ENCODE measurements around the gene TLR7. TPM values are rescaled to one million over a fixed set of nuclear protein-coding genes. Genes with fewer than 3 reads are reported as not detected.

TLR7 gene
- total RNA-seq, 1 experiment from 2014 or later: 0.86 TPM

- no peaks in the 10 kb centered on the region for H3K36me3 ChIP-seq (ENCODE audit: insufficient read depth, low read length)
- no peak overlapping the region for H2AFZ ChIP-seq (ENCODE audit: low read length)
- H3K9me3 ChIP-seq (ENCODE audit: low read length): no peaks in the 10 kb centered on the region
- no peaks in the 10 kb centered on the region for H3K79me2 ChIP-seq (ENCODE audit: low read length)
- no peak overlapping the region for H3K9ac ChIP-seq (ENCODE audit: low read length)
- H3K27ac ChIP-seq (ENCODE audit: low read length): no peak overlapping the region
- H3K4me2 ChIP-seq (ENCODE audit: low read depth, low read length, poor library complexity, severe bottlenecking): no peak overlapping the region
- DNase-seq: no peak
- H3K9me2 ChIP-seq (replicated peaks; ENCODE audit: insufficient read depth, low read length): no peaks in the 10 kb centered on the region
- H3K4me3 ChIP-seq (ENCODE audit: low read length): no peak overlapping the region
- 0 out of 2 replicates have a peak, but pooled peaks cover 3% of the 10 kb centered on the region for H3K4me1 ChIP-seq (ENCODE audit: low read length)
- no peaks in the 10 kb centered on the region for H4K20me1 ChIP-seq (ENCODE audit: insufficient read depth, low read depth, low read length)
- no peaks in the 10 kb centered on the region for H3K27me3 ChIP-seq (ENCODE audit: low read length)
Observed at GRCh38 chrX:12878536-12878935, 11.7 kb downstream of the TLR7 start.

GRCh38 chrX:12881914-12882313 lies 15.0 kb downstream of the TLR7 start:
- no peak overlapping the region for H3K9ac ChIP-seq (ENCODE audit: low read length)
- no peaks in the 10 kb centered on the region for H3K27me3 ChIP-seq (ENCODE audit: low read length)
- no peaks in the 10 kb centered on the region for H4K20me1 ChIP-seq (ENCODE audit: insufficient read depth, low read depth, low read length)
- H3K36me3 ChIP-seq (ENCODE audit: insufficient read depth, low read length): no peaks in the 10 kb centered on the region
- H3K9me3 ChIP-seq (ENCODE audit: low read length): no peaks in the 10 kb centered on the region
- no peaks in the 10 kb centered on the region for H3K79me2 ChIP-seq (ENCODE audit: low read length)
- H3K9me2 ChIP-seq (replicated peaks; ENCODE audit: insufficient read depth, low read length): no peaks in the 10 kb centered on the region
- H3K4me3 ChIP-seq (ENCODE audit: low read length): no peak overlapping the region
- no peaks in the 10 kb centered on the region for H3K4me1 ChIP-seq (ENCODE audit: low read length)
- no peak overlapping the region for H2AFZ ChIP-seq (ENCODE audit: low read length)
- no peak overlapping the region for H3K27ac ChIP-seq (ENCODE audit: low read length)
- no peak overlapping the region for H3K4me2 ChIP-seq (ENCODE audit: low read depth, low read length, poor library complexity, severe bottlenecking)
- no peak for DNase-seq

GRCh38 chrX:12885508-12885907 lies 18.6 kb downstream of the TLR7 start:
- no peak overlapping the region for H3K27ac ChIP-seq (ENCODE audit: low read length)

GRCh38 chrX:12886545-12886944 lies 19.7 kb downstream of the TLR7 start:
- no peaks in the 10 kb centered on the region for H3K36me3 ChIP-seq (ENCODE audit: insufficient read depth, low read length)
- DNase-seq: no peak

More at GRCh38 chrX:12885508-12885907, 18.6 kb downstream of the TLR7 start:
- H4K20me1 ChIP-seq (ENCODE audit: insufficient read depth, low read depth, low read length): no peaks in the 10 kb centered on the region
- no peak for DNase-seq
- H3K4me3 ChIP-seq (ENCODE audit: low read length): no peak overlapping the region
- no peaks in the 10 kb centered on the region for H3K36me3 ChIP-seq (ENCODE audit: insufficient read depth, low read length)
- no peaks in the 10 kb centered on the region for H3K27me3 ChIP-seq (ENCODE audit: low read length)
- no peaks in the 10 kb centered on the region for H3K9me3 ChIP-seq (ENCODE audit: low read length)
- peaks cover 5% of the 10 kb centered on the region; the same call in 1 of the 2 replicates for H3K4me1 ChIP-seq (ENCODE audit: low read length)
- H2AFZ ChIP-seq (ENCODE audit: low read length): no peak overlapping the region
- no peak overlapping the region for H3K4me2 ChIP-seq (ENCODE audit: low read depth, low read length, poor library complexity, severe bottlenecking)
- H3K9ac ChIP-seq (ENCODE audit: low read length): no peak overlapping the region
- H3K9me2 ChIP-seq (replicated peaks; ENCODE audit: insufficient read depth, low read length): no peaks in the 10 kb centered on the region
- no peaks in the 10 kb centered on the region for H3K79me2 ChIP-seq (ENCODE audit: low read length)

DNA sequence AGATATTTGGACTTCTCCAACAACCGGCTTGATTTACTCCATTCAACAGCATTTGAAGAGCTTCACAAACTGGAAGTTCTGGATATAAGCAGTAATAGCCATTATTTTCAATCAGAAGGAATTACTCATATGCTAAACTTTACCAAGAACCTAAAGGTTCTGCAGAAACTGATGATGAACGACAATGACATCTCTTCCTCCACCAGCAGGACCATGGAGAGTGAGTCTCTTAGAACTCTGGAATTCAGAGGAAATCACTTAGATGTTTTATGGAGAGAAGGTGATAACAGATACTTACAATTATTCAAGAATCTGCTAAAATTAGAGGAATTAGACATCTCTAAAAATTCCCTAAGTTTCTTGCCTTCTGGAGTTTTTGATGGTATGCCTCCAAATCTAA lies 20.3 kb downstream of the TLR7 start:
- Histone ChIP-seq H2AFZ (ENCODE audit: low read length) (no peak overlapping the region), H4K20me1 (ENCODE audit: insufficient read depth, low read depth, low read length) (no peaks in the 10 kb centered on the region), H3K9me2 (replicated peaks; ENCODE audit: insufficient read depth, low read length) (no peaks in the 10 kb centered on the region), H3K4me3 (ENCODE audit: low read length) (no peak overlapping the region), H3K36me3 (ENCODE audit: insufficient read depth, low read length) (no peaks in the 10 kb centered on the region), H3K27me3 (ENCODE audit: low read length) (no peaks in the 10 kb centered on the region), H3K79me2 (ENCODE audit: low read length) (no peaks in the 10 kb centered on the region), H3K9me3 (ENCODE audit: low read length) (no peaks in the 10 kb centered on the region), H3K27ac (ENCODE audit: low read length) (no peak overlapping the region), H3K9ac (ENCODE audit: low read length) (no peak overlapping the region), H3K4me1 (ENCODE audit: low read length) (peaks cover 9% of the 10 kb centered on the region; the same call in 1 of the 2 replicates), H3K4me2 (ENCODE audit: low read depth, low read length, poor library complexity, severe bottlenecking) (no peak overlapping the region)
- DNase-seq: no peak

More at GRCh38 chrX:12886545-12886944, 19.7 kb downstream of the TLR7 start:
- Histone ChIP-seq H3K4me1 (ENCODE audit: low read length) (peaks cover 9% of the 10 kb centered on the region; the same call in 1 of the 2 replicates), H3K27ac (ENCODE audit: low read length) (no peak overlapping the region), H3K9me2 (replicated peaks; ENCODE audit: insufficient read depth, low read length) (no peaks in the 10 kb centered on the region), H3K4me3 (ENCODE audit: low read length) (no peak overlapping the region), H2AFZ (ENCODE audit: low read length) (no peak overlapping the region), H3K79me2 (ENCODE audit: low read length) (no peaks in the 10 kb centered on the region), H3K4me2 (ENCODE audit: low read depth, low read length, poor library complexity, severe bottlenecking) (no peak overlapping the region), H3K9me3 (ENCODE audit: low read length) (no peaks in the 10 kb centered on the region), H3K27me3 (ENCODE audit: low read length) (no peaks in the 10 kb centered on the region), H3K9ac (ENCODE audit: low read length) (no peak overlapping the region), H4K20me1 (ENCODE audit: insufficient read depth, low read depth, low read length) (no peaks in the 10 kb centered on the region)

DNA sequence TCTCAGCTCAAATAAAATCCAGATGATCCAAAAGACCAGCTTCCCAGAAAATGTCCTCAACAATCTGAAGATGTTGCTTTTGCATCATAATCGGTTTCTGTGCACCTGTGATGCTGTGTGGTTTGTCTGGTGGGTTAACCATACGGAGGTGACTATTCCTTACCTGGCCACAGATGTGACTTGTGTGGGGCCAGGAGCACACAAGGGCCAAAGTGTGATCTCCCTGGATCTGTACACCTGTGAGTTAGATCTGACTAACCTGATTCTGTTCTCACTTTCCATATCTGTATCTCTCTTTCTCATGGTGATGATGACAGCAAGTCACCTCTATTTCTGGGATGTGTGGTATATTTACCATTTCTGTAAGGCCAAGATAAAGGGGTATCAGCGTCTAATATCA lies 20.9 kb downstream of the TLR7 start:
- DNase-seq: no peak
- Histone ChIP-seq H3K9me2 (replicated peaks; ENCODE audit: insufficient read depth, low read length) (no peaks in the 10 kb centered on the region), H3K9ac (ENCODE audit: low read length) (no peak overlapping the region), H3K4me2 (ENCODE audit: low read depth, low read length, poor library complexity, severe bottlenecking) (no peak overlapping the region), H4K20me1 (ENCODE audit: insufficient read depth, low read depth, low read length) (no peaks in the 10 kb centered on the region), H2AFZ (ENCODE audit: low read length) (no peak overlapping the region), H3K4me3 (ENCODE audit: low read length) (no peak overlapping the region), H3K79me2 (ENCODE audit: low read length) (no peaks in the 10 kb centered on the region), H3K4me1 (ENCODE audit: low read length) (peaks cover 9% of the 10 kb centered on the region; the same call in 1 of the 2 replicates), H3K27me3 (ENCODE audit: low read length) (no peaks in the 10 kb centered on the region), H3K9me3 (ENCODE audit: low read length) (no peaks in the 10 kb centered on the region), H3K36me3 (ENCODE audit: insufficient read depth, low read length) (no peaks in the 10 kb centered on the region), H3K27ac (ENCODE audit: low read length) (no peak overlapping the region)

- H3K4me2 ChIP-seq (ENCODE audit: low read depth, low read length, poor library complexity, severe bottlenecking): no peak overlapping the region
- no peak overlapping the region for H2AFZ ChIP-seq (ENCODE audit: low read length)
- H3K9ac ChIP-seq (ENCODE audit: low read length): no peak overlapping the region
- no peak overlapping the region for H3K27ac ChIP-seq (ENCODE audit: low read length)
- no peak overlapping the region for H3K4me3 ChIP-seq (ENCODE audit: low read length)
- H3K36me3 ChIP-seq (ENCODE audit: insufficient read depth, low read length): no peaks in the 10 kb centered on the region
- no peaks in the 10 kb centered on the region for H3K27me3 ChIP-seq (ENCODE audit: low read length)
- no peaks in the 10 kb centered on the region for H3K79me2 ChIP-seq (ENCODE audit: low read length)
- no peaks in the 10 kb centered on the region for H4K20me1 ChIP-seq (ENCODE audit: insufficient read depth, low read depth, low read length)
- DNase-seq: no peak
- no peaks in the 10 kb centered on the region for H3K9me2 ChIP-seq (replicated peaks; ENCODE audit: insufficient read depth, low read length)
- peaks cover 12% of the 10 kb centered on the region; the same call in 1 of the 2 replicates for H3K4me1 ChIP-seq (ENCODE audit: low read length)
- H3K9me3 ChIP-seq (ENCODE audit: low read length): no peaks in the 10 kb centered on the region
Observed at GRCh38 chrX:12890467-12890866, 23.6 kb downstream of the TLR7 start.

DNA sequence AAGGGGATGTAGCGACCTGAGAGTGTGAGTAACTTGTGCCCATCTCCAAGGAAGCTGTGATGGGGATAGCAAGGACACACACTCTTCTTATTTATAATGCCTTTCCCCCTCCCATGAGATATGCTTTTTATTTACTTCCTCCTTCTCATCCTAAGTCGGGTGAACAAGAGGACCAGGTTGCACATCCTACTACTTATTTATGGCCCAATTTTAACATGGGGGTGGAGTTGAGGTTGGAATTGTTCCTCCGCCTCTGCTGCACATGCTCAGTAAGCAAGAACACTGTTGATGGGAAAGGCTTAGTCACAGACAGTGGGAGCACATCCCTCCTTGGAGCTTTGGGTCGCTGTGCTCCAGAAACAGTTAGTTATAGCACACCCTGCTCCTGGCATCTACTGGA lies 24.3 kb downstream of the TLR7 start:
- Histone ChIP-seq H4K20me1 (ENCODE audit: insufficient read depth, low read depth, low read length) (no peaks in the 10 kb centered on the region), H3K79me2 (ENCODE audit: low read length) (no peaks in the 10 kb centered on the region), H2AFZ (ENCODE audit: low read length) (no peak overlapping the region), H3K27ac (ENCODE audit: low read length) (no peak overlapping the region), H3K27me3 (ENCODE audit: low read length) (no peaks in the 10 kb centered on the region), H3K9me3 (ENCODE audit: low read length) (no peaks in the 10 kb centered on the region), H3K4me3 (ENCODE audit: low read length) (no peak overlapping the region), H3K4me1 (ENCODE audit: low read length) (peaks cover 12% of the 10 kb centered on the region; the same call in 1 of the 2 replicates), H3K9me2 (replicated peaks; ENCODE audit: insufficient read depth, low read length) (no peaks in the 10 kb centered on the region), H3K9ac (ENCODE audit: low read length) (no peak overlapping the region), H3K4me2 (ENCODE audit: low read depth, low read length, poor library complexity, severe bottlenecking) (no peak overlapping the region), H3K36me3 (ENCODE audit: insufficient read depth, low read length) (no peaks in the 10 kb centered on the region)
- DNase-seq: no peak

Data from Karpas-422 (cell line).